ENCODE data around the gene FAM25A. TPM values are rescaled to one million over a fixed set of nuclear protein-coding genes. Genes with fewer than 3 reads are reported as not detected.
"Not testable (repeated sequence)": the region's sequence is repeated elsewhere in the genome, so short reads cannot be mapped to it uniquely, and the experiment has no call there.

The FAM25A gene
- polyA plus RNA-seq, 3 donors: not detected

DNA sequence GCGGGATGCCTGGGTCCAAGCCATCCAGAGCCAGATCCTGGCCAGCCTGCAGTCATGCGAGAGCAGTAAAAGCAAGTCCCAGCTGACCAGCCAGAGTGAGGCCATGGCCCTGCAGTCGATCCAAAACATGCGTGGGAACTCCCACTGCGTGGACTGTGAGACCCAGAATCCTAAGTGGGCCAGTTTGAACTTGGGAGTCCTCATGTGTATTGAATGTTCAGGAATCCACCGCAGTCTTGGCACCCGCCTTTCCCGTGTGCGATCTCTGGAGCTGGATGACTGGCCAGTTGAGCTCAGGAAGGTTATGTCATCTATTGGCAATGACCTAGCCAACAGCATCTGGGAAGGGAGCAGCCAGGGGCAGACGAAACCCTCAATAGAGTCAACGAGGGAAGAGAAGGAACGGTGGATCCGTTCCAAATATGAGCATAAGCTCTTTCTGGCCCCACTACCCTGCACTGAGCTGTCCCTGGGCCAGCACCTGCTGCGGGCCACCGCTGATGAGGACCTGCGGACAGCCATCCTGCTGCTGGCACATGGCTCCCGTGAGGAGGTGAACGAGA is 10.9 kb upstream of the FAM25A start:
- DNase-seq (ENCODE audit: low read depth in 3 of 3, low spot score in 2 of 3): not testable (repeated sequence)

DNA sequence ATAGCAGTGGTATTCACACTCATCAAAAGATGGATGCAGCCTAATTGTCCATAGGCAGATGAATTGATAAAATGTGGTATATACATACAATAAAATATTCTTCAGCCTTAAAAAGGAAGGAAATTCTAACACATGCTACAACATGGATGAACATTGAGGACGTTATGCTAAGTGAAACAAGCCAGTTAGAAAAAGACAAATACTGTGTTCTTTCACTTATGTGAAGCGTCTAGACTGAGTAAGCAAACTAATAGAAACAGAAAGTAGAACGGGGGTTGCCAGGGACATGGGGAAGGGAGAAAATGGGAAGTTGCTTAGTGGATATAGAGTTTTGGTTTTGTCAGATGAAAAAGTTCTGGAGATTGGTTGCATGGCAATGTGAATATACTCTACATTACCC is 6.6 kb upstream of the FAM25A start:
- not testable (repeated sequence) for DNase-seq (ENCODE audit: low read depth in 3 of 3, low spot score in 2 of 3)

DNA sequence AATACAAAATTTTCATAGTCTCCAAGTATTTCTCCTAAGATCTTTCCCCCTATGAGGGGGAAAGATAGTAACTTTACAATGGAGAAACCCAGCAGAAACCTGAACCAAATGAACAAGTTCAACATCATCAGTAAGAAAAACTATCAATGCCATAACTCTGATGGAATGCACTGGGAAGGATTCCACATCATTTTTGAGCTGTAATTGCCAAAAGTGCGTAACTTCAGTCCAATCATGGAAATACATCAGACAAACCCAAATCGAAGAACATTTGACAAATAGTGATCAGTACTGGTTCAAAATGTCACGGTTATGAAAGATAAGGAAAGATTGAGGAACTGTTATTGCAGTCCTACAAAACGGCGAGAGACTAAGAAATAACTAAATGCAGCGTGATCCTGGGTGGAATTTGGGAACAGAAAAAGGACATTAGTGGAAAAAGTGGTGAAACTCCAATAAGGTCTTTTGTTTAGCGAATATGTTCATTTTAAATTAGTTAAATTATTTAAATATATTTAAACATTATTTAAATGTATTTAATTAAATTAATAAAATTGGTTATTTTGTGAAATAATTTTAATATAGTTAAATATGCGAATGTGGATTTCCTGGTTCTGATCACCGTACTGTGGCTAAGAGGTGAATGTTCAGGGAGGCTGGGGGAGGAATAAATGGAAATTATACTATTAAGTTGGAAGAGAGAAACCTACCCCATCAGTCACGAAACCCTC is 4.9 kb upstream of the FAM25A start:
- DNase-seq (ENCODE audit: low read depth in 3 of 3, low spot score in 2 of 3): not testable (repeated sequence)

DNA sequence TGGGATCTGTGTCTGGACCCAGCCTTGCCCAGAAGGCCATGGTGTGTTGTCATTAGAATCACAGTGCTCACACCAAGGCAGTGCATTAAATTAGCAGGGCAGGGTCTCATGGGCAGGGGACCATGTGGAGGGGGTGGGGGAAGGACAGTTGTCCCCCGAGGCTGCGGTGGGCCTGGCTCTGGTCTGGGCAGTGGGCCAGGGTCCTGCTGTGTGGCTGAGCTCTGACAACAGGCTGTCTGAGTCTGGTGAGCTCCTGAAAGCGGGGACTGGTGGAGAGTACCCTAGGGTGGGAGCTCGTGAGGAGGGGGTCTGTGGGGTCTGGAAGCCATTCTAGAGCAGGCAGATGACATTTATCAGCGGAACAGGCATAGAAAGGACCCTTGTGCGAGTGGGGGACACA is 2.0 kb upstream of the FAM25A start:
- not testable (repeated sequence) for DNase-seq (ENCODE audit: low read depth in 3 of 3, low spot score in 2 of 3)

DNA sequence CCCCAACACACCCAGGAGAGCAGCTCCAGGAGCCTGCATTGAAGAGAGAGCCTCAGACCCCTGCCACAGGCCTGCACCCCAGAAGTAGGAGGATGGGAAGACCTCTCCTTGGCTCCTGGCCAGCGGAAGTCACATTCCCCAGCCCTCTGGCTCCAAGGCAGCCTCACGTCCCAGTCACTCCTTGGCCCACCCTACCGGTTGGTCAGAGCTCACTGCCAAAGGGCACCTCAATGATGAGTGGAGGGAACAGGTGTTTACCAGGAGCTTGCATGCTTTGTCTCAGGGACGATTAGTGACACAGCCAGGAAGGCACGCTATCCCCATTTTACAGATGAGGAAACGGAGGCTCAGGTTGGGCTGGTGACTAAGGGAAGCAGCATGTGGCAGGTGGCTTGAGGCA is 1.0 kb upstream of the FAM25A start:
- DNase-seq (ENCODE audit: low read depth in 3 of 3, low spot score in 2 of 3): not testable (repeated sequence)

DNA sequence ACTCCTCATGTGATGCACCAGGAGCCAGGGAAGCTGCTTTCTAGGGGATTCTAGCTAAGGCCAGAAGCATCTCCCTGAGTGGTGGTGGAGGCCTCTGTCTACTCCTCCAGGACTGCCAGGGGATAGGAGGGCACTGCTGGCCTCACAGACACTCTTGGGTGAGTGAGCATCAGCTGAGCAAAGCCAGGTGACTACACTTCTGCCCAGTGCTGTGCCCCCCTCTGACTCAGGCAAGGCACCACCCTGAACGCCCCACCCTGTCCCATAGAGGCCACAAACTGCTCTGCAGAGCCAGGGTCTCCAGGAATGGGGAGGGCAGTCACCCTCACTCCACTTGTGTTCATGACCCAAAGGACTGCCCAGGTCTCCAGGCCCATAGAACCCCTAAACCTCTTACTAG is 590 bp upstream of the FAM25A start:
- DNase-seq (ENCODE audit: low read depth in 3 of 3, low spot score in 2 of 3): not testable (repeated sequence)

DNA sequence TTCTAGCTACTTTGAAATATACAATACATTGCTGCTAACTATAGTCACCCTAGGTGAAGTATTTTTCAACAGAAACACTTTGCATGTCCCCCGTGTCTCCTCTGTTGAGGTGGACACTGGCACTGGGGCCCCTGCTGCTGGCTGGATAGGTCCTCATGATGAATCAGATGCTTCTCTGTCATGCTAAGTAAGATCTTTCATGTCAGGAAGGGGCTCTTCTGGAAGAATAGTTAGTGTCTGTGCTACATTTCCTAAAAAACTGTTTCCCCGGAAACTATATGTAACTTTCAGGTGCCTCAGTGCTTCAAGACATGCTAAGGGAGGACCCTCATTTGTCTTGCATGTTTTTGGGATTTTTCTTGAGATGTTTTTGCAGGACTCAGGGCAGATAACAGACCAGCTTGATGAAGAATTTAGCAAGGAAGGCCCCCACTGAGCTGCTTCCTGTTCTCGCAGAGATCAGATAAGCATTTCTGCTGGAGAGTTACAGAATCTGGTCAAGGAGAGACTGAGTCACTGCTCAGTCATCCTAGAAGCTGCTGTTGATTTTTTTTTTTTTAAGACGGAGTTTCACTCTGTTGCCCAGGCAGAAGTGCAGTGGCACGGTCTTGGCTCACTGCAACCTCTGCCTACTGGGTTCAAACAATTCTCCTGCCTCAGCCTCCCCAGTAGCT is 5.3 kb downstream of the FAM25A start:
- DNase-seq (ENCODE audit: low read depth in 3 of 3, low spot score in 2 of 3): not testable (repeated sequence)

DNA sequence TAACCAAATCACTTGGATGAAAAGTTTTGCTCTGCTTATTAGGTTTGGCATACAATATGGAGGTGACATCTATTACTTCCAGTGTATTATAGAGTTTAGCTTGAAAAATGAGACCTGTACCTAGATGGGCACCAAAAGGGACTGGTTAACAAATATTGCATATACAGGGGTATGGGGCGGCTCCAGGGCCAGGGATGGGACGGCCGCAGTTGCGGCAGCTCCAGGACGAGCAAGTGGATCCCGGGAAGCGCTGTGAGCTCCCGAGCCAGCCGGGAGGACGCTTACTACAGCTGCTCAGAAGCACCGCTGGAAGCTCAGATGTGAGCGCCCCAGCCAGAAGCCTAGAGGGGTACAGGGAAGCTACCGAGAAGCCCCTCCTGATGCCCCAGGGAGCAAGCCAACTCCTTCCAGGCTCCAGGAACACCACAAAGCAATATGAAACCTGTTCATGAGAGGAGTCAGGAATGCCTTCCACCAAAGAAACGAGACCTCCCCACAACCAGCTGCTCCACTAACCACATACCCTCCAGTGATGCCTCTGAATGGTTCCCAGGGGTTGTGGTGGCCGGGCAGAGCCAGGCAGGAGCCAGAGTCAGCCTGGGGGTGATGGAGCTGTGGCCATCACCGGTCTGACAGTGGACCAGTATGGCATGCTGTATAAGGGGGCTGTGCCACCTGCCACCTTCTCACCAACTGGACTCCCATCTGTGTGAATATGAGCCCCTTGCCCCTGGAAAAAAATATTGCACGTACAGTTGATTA is 6.8 kb downstream of the FAM25A start:
- DNase-seq (ENCODE audit: low read depth in 3 of 3, low spot score in 2 of 3): not testable (repeated sequence)

DNA sequence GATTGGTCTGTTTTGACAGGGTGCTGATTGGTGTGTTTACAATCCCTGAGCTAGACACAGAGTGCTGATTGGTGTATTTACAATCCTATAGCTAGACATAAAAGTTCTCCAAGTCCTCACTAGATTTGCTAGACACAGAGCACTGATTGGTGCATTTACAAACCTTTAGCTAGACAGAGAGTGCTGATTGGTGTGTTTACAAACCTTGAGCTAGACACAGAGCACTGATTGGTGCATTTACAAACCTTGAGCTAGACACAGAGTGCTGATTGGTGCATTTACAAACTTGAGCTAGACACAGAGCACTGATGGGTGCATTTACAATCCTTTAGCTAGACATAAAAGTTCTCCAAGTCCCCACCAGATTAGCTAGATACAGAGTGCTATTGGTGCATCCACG is 10.3 kb downstream of the FAM25A start:
- not testable (repeated sequence) for DNase-seq (ENCODE audit: low read depth in 3 of 3, low spot score in 2 of 3)

DNA sequence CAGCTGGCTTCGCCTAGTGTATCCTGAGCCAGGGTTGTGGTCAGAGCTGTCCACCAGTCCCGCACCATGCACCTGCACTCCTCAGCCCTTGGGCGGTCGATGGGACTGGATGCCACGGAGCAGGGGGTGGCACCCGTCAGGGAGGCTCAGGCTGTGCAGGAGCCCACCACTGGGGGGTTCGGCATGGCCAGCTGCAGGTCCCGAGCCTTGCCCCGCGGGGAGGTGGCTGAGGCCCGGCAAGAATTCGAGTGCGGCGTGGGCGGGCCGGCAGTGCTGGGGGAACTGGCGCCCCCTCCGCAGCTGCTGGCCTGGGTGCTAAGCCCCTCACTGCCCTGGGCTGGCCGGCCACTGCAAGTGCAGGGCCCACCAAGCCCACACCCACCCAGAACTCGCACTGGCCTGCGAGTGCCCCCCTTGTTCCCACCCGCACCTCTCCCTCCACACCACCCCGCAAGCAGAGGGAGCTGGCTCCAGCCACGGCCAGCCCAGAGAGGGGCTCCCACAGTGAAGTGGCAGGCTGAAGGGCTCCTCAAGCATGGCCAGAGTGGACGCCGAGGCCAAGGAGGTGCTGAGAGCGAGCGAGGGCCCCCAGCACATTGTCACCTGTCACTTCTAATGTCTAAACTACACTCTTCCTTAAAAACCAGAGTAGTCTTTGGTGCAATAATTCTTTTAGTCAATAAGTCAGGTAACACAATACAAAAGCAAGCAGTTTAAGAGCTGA is 11.0 kb downstream of the FAM25A start:
- DNase-seq (ENCODE audit: low read depth in 3 of 3, low spot score in 2 of 3): no peak

DNA sequence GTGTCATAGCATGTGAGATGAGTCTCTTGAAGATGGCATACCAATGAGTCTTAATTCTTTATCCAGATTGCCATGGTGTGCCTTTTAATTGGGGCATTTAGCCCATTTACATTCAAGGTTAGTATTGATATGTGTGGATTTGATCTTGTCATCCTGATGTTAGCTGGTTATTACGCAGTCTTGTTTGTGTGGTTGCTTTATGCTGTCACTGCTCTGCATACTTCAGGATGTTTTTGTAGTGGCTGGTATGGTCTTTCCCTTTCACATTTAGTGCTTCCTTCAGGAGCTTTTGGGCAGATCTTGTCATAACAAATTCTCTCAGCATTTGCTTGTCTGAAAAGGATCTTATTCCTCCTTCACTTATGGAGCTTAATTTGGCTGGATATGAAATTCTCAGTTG is 16.5 kb downstream of the FAM25A start:
- no peak for DNase-seq (ENCODE audit: low read depth in 3 of 3, low spot score in 2 of 3)

DNA sequence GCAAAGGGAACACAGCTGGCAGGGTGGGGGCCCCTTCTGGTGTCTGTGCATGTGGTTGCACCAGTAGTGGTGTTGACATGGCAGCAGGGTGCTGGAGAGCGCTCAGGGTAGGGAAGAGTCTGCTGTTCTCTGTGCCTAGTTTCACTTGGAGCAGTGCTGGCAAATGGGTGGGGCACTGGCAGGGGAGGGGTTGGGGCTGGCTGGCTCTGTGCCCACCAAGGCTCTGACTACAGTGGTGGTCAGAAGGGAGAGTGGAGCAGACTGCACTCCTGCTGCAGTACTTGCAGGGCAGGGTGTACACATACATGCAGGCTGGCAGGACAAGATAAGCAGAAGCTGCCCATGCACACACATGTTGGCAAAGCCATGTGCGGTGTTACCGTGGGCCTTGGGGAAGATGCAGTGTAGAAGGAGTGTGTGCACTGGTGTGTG is 18.2 kb downstream of the FAM25A start:
- DNase-seq (ENCODE audit: low read depth in 3 of 3, low spot score in 2 of 3): no peak

DNA sequence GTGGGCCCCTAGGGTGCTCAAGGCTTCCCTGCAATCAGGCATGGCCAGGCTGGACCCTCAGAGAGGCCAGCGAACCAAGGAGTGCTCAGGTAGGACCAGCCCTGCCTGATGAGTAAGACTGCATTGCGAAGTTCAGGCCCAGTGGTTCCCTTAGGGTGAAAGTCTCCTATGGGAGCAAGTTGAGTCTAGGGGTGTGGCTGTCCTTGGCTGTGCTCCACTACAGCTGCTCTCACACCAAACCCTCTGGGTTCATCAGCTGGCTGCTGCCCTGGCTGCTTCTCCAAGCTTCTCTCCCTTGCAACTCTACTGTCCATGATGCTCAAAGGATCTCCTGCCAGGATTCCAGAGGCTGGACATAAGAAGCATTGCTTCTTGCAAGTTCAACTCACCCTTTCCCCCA is 18.7 kb downstream of the FAM25A start:
- DNase-seq (ENCODE audit: low read depth in 3 of 3, low spot score in 2 of 3): no peak

DNA sequence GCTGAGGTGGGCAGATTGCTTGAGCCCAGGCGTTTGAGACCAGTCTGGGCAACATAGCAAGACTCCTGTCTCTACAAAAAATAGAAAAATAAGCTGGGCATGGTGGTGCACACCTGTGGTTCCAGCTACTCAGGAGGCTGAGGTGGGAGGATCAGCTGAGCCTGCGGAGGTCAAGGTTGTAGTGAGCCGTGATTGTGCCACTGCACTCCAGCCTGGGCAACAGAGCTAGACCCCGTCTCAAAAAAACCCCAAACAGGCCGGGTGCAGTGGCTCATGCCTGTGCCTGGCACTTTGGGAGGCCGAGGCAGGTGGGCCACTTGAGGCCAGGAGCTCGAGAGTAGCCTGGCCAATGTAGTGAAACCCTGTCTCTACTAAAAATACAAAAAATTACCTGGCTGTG is 23.5 kb downstream of the FAM25A start:
- not testable (repeated sequence) for DNase-seq (ENCODE audit: low read depth in 3 of 3, low spot score in 2 of 3)

DNA sequence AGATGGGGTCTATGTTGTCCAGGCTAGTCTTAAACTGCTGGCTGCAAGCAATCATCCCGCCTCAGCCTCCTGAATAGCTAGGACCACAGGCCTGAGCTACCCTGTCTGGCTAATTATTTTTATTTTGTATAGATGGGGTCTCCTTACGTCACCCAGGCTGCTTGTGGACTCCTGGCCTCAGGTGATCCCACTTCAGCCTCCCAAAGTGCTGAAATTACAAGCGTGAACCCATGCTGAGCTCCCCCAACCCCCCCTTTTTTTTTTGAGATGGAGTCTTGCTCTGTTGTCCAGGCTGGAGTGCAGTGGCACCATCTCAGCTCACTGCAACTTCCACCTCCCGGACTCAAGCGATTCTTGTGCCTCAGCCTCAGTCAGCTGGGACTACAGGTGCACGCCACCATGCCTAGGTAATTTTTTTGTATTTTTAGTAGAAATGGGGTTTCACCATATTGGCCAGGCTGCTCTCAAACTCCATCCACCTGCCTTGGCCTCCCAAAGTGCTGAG is 25.4 kb downstream of the FAM25A start:
- DNase-seq (ENCODE audit: low read depth in 3 of 3, low spot score in 2 of 3): no peak

DNA sequence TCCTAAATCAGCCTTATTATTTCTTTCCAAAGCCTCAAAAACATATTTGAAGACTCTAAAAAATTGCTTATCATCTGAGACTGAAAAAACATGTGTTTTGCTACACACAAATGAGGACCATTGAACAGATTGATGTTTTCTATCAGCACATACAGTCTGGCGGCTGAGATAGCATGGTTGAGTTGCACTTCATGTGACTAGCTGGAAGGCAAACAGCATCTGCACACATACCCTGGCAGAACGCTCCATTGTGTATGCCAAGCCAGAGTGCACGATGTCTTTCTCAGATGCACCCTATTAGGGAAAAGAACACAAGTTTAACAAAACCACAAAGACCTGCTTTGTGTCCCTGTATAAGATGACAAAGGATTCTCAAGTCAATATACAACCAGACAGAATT is 33.0 kb downstream of the FAM25A start:
- no peak for DNase-seq (ENCODE audit: low read depth in 3 of 3, low spot score in 2 of 3)

DNA sequence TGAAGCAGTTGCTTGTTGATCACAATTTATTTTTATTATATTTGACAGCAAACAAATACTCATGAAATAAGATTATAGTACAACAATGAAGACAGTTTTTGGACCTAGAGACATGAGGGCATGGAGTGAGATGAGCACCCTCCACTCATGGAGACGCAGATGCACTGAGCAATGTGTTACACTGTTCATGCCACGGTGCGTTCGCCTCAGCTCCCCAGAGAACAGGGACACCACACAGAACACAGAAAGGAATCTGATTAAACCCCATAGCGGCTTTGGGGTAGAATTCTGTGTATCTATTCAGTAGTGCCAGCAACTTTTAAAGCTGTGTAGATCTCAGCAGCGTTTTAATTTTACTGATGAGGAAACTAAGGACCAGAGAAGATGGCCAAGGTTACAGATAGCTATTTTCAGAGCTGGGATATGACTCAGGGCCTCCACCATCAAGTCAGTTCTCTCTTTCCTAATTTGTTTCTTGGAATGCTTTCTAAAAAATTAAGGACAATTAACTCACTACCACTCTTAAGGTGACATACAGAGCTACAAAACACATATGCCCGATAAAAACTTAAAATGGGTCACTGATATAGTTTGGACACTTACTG is 33.6 kb downstream of the FAM25A start:
- DNase-seq (ENCODE audit: low read depth in 3 of 3, low spot score in 2 of 3): no peak

DNA sequence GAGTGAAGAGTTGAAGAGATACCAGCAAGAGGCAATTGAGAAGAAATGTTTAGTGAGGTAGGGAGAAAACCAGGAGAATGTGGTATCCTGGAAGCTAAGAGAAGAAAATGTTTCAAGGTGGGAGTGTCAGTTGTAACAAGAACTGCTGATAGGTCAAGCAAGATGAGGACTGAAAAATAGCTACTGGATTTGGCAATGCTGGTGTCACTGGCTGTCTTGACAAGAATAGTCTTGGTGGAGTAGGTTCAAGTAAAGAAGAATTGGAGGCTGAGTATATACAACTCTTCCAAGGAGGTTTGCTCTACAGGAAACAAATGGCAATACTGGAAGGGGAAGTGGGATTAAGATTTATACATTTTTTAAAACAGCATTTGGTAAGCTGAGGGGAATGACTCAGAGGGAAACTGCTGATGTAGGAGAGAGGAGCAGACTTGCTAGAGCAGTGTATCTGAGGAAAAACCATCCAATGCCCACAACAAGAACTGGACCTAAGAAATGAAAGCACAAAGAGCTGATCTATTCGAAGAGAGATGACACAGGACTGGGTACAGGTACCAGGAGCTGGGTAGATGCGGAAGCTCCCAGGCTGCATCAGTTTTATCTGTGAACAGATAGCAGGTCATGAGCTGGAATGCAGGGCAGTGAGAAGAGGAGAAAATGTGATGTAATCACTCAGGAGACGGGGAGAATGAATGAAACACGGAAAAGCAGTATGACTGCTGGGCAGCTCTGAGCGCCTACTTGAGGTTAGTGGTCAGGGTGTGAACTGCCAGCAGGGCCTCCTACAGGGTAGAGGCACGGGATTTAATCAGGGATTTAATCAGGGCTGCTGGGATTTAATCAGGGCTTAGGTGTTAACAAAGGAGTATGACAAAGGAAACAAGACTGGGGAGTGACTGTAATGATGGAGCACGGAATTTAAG is 34.5 kb downstream of the FAM25A start:
- DNase-seq (ENCODE audit: low read depth in 3 of 3, low spot score in 2 of 3): no peak

DNA sequence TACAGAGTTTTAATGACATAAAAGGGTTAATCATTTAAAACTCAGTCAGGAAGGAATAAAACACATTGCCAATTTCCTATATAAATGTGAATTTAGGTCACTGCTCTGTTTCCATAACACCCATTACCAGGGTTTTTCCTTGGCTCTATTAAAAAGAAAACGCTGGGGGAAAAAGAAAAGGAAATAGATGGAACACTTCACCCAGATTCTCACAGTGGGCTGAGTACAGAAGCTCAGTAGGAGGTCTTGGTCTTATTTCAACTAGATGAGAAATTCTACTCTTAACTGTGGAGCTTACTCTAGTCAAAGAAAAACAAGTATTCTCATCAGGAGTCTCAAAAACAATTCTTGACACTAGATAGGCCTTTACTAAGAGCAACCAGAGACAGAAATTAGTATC is 38.1 kb downstream of the FAM25A start:
- no peak for DNase-seq (ENCODE audit: low read depth in 3 of 3, low spot score in 2 of 3)

All from right renal cortex interstitium (tissue), 3 donors.